ENCODE results near the gene NDC80.

DNA sequence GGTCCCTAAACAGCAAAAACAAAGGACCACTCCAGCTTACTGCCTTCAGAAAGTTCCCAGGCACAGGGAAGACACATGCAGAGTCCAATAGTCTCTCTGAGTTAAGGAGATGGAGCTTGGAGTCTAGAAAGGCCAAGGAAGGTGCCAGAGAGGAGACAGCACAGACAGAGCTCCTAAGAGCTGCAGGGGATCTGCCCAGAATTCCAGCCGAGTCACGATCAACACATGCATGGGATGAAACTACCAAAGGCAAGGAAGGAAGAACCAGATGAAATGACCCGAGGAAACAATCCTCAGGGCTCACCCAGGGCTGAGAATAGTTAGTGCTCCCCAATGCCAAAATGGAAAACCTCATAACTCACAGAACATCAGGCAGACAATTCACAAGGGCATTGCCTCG lies 15.5 kb upstream of the NDC80 start:
- TF ChIP-seq, protein P1, sequence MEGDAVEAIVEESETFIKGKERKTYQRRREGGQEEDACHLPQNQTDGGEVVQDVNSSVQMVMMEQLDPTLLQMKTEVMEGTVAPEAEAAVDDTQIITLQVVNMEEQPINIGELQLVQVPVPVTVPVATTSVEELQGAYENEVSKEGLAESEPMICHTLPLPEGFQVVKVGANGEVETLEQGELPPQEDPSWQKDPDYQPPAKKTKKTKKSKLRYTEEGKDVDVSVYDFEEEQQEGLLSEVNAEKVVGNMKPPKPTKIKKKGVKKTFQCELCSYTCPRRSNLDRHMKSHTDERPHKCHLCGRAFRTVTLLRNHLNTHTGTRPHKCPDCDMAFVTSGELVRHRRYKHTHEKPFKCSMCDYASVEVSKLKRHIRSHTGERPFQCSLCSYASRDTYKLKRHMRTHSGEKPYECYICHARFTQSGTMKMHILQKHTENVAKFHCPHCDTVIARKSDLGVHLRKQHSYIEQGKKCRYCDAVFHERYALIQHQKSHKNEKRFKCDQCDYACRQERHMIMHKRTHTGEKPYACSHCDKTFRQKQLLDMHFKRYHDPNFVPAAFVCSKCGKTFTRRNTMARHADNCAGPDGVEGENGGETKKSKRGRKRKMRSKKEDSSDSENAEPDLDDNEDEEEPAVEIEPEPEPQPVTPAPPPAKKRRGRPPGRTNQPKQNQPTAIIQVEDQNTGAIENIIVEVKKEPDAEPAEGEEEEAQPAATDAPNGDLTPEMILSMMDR (tag by site-specific recombination; IDR thresholded peaks at IDR 0.05), result no peak
- TF ChIP-seq WT1 (tag by site-specific recombination; IDR thresholded peaks at IDR 0.05) (no peak), YY1 (tag by site-specific recombination; IDR thresholded peaks at IDR 0.05) (no peak), ZNF292 (tag by site-specific recombination; IDR thresholded peaks at IDR 0.05; ENCODE audit: borderline replicate concordance, low read depth) (no peak), ZNF830 (tag by site-specific recombination; IDR thresholded peaks at IDR 0.05; ENCODE audit: low read depth) (no peak), ZNF112 (tag by site-specific recombination; IDR thresholded peaks at IDR 0.05) (no peak)
- TF ChIP-seq, protein P2, sequence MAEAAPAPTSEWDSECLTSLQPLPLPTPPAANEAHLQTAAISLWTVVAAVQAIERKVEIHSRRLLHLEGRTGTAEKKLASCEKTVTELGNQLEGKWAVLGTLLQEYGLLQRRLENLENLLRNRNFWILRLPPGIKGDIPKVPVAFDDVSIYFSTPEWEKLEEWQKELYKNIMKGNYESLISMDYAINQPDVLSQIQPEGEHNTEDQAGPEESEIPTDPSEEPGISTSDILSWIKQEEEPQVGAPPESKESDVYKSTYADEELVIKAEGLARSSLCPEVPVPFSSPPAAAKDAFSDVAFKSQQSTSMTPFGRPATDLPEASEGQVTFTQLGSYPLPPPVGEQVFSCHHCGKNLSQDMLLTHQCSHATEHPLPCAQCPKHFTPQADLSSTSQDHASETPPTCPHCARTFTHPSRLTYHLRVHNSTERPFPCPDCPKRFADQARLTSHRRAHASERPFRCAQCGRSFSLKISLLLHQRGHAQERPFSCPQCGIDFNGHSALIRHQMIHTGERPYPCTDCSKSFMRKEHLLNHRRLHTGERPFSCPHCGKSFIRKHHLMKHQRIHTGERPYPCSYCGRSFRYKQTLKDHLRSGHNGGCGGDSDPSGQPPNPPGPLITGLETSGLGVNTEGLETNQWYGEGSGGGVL (tag by site-specific recombination; IDR thresholded peaks at IDR 0.05), result no peak
- TF ChIP-seq, protein P3, sequence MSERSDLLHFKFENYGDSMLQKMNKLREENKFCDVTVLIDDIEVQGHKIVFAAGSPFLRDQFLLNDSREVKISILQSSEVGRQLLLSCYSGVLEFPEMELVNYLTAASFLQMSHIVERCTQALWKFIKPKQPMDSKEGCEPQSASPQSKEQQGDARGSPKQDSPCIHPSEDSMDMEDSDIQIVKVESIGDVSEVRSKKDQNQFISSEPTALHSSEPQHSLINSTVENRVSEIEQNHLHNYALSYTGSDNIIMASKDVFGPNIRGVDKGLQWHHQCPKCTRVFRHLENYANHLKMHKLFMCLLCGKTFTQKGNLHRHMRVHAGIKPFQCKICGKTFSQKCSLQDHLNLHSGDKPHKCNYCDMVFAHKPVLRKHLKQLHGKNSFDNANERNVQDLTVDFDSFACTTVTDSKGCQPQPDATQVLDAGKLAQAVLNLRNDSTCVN (tag by site-specific recombination; optimal IDR thresholded peaks at IDR 0.05), result no peak
